Measurements from ENCODE around the gene DTX4. TPM values are rescaled to one million over a fixed set of nuclear protein-coding genes. Genes with fewer than 3 reads are reported as not detected.

Gene DTX4
- polyA plus RNA-seq, 1 donor from 2014 or later: 31.4 TPM

GRCh38 chr11:59205648-59206047 lies 33.7 kb downstream of the DTX4 start (continued):
- no peak for TF ChIP-seq MXI1 (conservative IDR thresholded peaks at IDR 0.05; ENCODE audit: poor library complexity, severe bottlenecking)
- TF ChIP-seq TAF1 (IDR thresholded peaks at IDR 0.05; ENCODE audit: low read depth): no peak
- no peak for TF ChIP-seq POLR2AphosphoS5 (IDR thresholded peaks at IDR 0.05)

DNA sequence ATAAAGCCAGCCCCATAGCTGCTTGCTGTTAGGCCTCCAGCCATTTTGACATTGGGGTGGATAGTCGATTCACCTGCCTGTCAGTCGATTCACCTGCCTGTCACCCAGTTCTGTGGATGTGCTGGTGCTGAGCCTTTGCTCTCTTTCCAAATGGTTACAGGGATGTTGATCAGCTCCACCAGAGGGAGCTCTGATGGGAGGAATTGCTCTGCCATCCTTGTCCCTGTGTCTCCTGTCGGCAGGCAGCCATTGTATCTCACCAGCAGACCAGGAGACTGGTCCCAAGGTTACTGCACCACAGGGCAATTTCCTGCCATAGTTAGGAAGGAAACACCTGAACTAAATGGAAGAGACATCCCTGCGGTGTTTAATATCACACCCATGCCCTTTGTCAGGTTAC lies 34.7 kb downstream of the DTX4 start:
- Histone ChIP-seq H3K79me2 (replicated peaks; ENCODE audit: insufficient read depth, low read length) (no peaks in the 10 kb centered on the region), H2AFZ (ENCODE audit: low read depth, low read length) (no peak overlapping the region), H3K4me3 (ENCODE audit: low read length) (no peak overlapping the region), H3K36me3 (ENCODE audit: insufficient read depth, low read length) (peaks cover 9% of the 10 kb centered on the region), H4K20me1 (ENCODE audit: insufficient read depth) (no peaks in the 10 kb centered on the region), H3K9me2 (ENCODE audit: insufficient read depth, low read length) (no peaks in the 10 kb centered on the region), H3K9me3 (ENCODE audit: low read length) (no peaks in the 10 kb centered on the region), H3K27me3 (ENCODE audit: insufficient read depth, low read depth, low read length) (no peaks in the 10 kb centered on the region), H3K27ac (ENCODE audit: low read length) (no peak overlapping the region), H3F3A (ENCODE audit: insufficient read depth, low read length, poor library complexity, severe bottlenecking) (no peaks in the 10 kb centered on the region), H3K9ac (ENCODE audit: low read length) (no peak overlapping the region), H3K4me2 (ENCODE audit: low read length) (no peak overlapping the region)
- TF ChIP-seq, protein P1, sequence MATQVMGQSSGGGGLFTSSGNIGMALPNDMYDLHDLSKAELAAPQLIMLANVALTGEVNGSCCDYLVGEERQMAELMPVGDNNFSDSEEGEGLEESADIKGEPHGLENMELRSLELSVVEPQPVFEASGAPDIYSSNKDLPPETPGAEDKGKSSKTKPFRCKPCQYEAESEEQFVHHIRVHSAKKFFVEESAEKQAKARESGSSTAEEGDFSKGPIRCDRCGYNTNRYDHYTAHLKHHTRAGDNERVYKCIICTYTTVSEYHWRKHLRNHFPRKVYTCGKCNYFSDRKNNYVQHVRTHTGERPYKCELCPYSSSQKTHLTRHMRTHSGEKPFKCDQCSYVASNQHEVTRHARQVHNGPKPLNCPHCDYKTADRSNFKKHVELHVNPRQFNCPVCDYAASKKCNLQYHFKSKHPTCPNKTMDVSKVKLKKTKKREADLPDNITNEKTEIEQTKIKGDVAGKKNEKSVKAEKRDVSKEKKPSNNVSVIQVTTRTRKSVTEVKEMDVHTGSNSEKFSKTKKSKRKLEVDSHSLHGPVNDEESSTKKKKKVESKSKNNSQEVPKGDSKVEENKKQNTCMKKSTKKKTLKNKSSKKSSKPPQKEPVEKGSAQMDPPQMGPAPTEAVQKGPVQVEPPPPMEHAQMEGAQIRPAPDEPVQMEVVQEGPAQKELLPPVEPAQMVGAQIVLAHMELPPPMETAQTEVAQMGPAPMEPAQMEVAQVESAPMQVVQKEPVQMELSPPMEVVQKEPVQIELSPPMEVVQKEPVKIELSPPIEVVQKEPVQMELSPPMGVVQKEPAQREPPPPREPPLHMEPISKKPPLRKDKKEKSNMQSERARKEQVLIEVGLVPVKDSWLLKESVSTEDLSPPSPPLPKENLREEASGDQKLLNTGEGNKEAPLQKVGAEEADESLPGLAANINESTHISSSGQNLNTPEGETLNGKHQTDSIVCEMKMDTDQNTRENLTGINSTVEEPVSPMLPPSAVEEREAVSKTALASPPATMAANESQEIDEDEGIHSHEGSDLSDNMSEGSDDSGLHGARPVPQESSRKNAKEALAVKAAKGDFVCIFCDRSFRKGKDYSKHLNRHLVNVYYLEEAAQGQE (IDR thresholded peaks at IDR 0.05; ENCODE audit: borderline replicate concordance): no peak
- TF ChIP-seq, protein P2, sequence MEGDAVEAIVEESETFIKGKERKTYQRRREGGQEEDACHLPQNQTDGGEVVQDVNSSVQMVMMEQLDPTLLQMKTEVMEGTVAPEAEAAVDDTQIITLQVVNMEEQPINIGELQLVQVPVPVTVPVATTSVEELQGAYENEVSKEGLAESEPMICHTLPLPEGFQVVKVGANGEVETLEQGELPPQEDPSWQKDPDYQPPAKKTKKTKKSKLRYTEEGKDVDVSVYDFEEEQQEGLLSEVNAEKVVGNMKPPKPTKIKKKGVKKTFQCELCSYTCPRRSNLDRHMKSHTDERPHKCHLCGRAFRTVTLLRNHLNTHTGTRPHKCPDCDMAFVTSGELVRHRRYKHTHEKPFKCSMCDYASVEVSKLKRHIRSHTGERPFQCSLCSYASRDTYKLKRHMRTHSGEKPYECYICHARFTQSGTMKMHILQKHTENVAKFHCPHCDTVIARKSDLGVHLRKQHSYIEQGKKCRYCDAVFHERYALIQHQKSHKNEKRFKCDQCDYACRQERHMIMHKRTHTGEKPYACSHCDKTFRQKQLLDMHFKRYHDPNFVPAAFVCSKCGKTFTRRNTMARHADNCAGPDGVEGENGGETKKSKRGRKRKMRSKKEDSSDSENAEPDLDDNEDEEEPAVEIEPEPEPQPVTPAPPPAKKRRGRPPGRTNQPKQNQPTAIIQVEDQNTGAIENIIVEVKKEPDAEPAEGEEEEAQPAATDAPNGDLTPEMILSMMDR (IDR thresholded peaks at IDR 0.05; ENCODE audit: poor library complexity, severe bottlenecking): peak; percentile 36
- peak; percentile 24 for TF ChIP-seq SMC3 (conservative IDR thresholded peaks at IDR 0.05; ENCODE audit: poor library complexity)

DNA sequence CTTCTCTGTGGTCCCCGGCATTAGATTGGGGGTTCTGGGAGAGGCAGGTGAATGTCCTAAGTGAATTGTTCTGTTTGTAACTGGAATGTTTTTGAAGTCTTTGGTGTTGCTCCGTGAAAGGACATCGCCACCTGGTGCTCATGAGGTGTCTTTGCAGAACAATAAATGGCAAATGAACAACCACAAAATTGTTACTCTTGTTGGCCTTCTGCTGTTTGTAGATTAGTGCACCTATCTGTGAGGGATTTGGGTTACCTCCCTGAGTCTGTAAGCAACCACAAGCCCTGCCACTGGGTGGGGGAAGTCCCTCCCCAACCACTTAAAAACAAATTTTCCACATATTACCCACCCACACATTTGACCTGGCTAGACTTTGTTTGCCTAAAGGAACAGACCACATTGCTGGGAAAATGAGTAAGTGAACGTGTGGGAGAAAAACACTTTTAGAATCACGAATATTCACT lies 36.1 kb downstream of the DTX4 start:
- Histone ChIP-seq H3K9me3 (ENCODE audit: low read length) (no peaks in the 10 kb centered on the region), H3K9me2 (ENCODE audit: insufficient read depth, low read length) (no peaks in the 10 kb centered on the region), H3K9ac (ENCODE audit: low read length) (no peak overlapping the region), H3K4me3 (ENCODE audit: low read length) (no peak overlapping the region), H3K36me3 (ENCODE audit: insufficient read depth, low read length) (peaks cover 9% of the 10 kb centered on the region), H3F3A (ENCODE audit: insufficient read depth, low read length, poor library complexity, severe bottlenecking) (no peaks in the 10 kb centered on the region), H4K20me1 (ENCODE audit: insufficient read depth) (no peaks in the 10 kb centered on the region), H3K27me3 (ENCODE audit: insufficient read depth, low read depth, low read length) (no peaks in the 10 kb centered on the region), H3K79me2 (replicated peaks; ENCODE audit: insufficient read depth, low read length) (no peaks in the 10 kb centered on the region), H3K4me2 (ENCODE audit: low read length) (no peak overlapping the region), H2AFZ (ENCODE audit: low read depth, low read length) (no peak overlapping the region), H3K27ac (ENCODE audit: low read length) (no peak overlapping the region)
- TF ChIP-seq RAD21 (conservative IDR thresholded peaks at IDR 0.05) (peak; percentile 62), EZH2 (IDR thresholded peaks at IDR 0.05; ENCODE audit: borderline replicate concordance, insufficient read depth, low read length, poor library complexity, severe bottlenecking) (no peak), SMC3 (conservative IDR thresholded peaks at IDR 0.05; ENCODE audit: poor library complexity) (peak; percentile 72)
- TF ChIP-seq, protein P2 (IDR thresholded peaks at IDR 0.05; ENCODE audit: poor library complexity, severe bottlenecking): peak; percentile 72
